Right lobe of liver (tissue), 4 donors: ENCODE data around the gene HIPK3.

Experiments
- POLR2A ChIP-seq: fragments of 450-650 bp; IDR thresholded peaks from one replicate; pipeline ENCODE4 v1.6.1; 2017; ENCODE audit warnings: antibody characterized with exemption, mild to moderate bottlenecking
- TF ChIP-seq, protein P1 (sequence below), 4 donors: fragments of 200-600 bp in 3 of 4; fragments of 450-650 bp in 1 of 4; IDR thresholded peaks; one replicate each; pipeline versions ENCODE4 v1.5.1 to v1.8.0; 2016 to 2022; ENCODE audit warnings: antibody characterized with exemption in 4 of 4, mild to moderate bottlenecking in 2 of 4
- donor health status: DM: no; HTN: no; CAD: no.
- donor health status: DM: no; HTN: no; CAD: no.
- donor health status: DM: no; HTN: yes; CAD: no.

DNA sequence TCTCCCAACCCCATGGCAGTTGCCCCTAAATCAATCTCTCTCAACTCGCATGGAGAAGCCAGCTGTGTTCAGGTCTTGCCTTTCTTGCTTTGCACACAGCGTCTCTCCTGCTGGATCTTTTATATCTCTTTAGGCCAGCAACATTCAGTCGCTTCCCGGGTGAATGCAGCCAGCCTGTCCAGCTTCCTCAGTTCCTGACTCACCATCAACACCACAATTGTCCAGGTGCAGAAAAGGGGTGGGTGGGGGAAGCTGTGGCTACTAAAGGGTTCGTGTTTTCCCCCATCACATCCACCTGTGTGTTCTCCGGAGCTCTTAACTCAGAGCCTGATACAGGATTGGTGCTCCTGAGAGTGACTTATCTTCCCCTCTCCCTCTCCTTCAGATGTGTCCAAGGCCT is 116.5 kb downstream of the HIPK3 start:
- TF ChIP-seq, protein P1, sequence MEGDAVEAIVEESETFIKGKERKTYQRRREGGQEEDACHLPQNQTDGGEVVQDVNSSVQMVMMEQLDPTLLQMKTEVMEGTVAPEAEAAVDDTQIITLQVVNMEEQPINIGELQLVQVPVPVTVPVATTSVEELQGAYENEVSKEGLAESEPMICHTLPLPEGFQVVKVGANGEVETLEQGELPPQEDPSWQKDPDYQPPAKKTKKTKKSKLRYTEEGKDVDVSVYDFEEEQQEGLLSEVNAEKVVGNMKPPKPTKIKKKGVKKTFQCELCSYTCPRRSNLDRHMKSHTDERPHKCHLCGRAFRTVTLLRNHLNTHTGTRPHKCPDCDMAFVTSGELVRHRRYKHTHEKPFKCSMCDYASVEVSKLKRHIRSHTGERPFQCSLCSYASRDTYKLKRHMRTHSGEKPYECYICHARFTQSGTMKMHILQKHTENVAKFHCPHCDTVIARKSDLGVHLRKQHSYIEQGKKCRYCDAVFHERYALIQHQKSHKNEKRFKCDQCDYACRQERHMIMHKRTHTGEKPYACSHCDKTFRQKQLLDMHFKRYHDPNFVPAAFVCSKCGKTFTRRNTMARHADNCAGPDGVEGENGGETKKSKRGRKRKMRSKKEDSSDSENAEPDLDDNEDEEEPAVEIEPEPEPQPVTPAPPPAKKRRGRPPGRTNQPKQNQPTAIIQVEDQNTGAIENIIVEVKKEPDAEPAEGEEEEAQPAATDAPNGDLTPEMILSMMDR (IDR thresholded peaks at IDR 0.05) = no peak
- TF ChIP-seq POLR2A = no peak
